Skin epidermis (tissue), 12 donors: ENCODE results near the gene TBC1D30.
"Not testable (repeated sequence)": the region's sequence is repeated elsewhere in the genome, so short reads cannot be mapped to it uniquely, and the experiment has no call there.

Source experiments
- H3K27ac ChIP-seq, 21 experiments: fragments of 200-600 bp; sonication (generic) in 11 of 21; one replicate each; pipeline ENCODE4 v1.5.0; 2020; ENCODE audit warnings: mild to moderate bottlenecking in 3 of 21, inconsistent platforms in 2 of 21, moderate library complexity in 2 of 21
- H3K4me3 ChIP-seq, 7 experiments: fragments of 200-600 bp; sonication (generic) in 2 of 7; one replicate each; pipeline ENCODE4 v1.5.0; 2020; ENCODE audit warnings: inconsistent platforms in 2 of 7, mild to moderate bottlenecking in 2 of 7, moderate library complexity in 1 of 7

The TBC1D30 gene

GRCh38 chr12:64840949-64841717 is 16.7 kb downstream of the TBC1D30 start:
- Histone ChIP-seq H3K27ac (no peak overlapping the region), H3K4me3 (no peak overlapping the region)

DNA sequence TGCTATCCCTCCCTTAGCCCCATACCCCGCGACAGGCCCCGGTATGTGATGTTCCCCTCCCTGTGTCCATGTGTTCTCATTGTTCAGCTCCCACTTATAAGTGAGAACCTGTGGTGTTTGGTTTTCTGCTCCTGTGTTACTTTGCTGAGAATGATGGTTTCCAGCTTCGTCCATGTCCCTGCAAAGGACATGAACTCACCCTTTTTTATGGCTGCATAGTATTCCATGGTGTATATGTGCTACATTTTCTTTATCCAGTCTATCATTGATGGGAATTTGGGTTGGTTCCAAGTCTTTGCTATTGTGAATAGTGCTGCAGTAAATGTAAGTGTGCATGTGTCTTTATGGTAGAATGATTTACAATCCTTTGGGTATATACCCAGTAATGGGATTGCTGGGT is 24.0 kb downstream of the TBC1D30 start:
- H3K4me3 ChIP-seq, H3K27ac ChIP-seq: not testable (repeated sequence)

DNA sequence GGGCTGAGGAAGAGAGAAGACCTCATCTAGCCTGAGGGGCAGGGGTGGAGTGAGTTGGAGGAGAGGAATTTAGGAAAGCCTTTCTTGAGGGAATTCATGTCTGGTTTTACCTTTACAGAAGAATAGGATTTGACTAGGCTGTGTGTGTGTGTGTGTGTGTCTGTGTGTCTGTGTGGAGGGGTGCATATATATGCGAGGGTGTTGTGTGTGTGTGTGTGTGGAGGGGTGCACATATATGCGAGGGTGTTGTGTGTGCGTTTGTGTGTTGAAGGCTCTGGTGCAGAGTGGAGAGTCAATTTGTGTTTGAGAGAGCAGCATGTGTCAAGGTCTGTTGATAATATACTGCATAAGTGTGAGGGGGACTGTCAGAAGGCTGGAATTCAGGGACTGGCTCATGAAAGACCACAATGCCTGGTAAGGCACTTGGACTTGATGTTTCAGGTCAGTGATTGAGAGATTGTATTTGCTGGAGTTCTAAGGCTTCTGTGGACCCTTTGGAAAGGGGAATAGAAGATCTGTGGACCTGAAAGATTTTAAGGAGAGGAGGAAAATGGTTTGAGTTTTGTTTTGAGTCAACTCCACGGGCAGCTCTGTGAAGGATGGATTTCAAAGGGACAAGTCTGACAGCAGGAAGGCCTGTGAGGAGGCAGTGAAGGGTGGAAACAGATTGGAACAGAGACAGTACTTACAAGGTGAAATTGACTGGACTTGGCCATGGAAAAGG is 34.6 kb downstream of the TBC1D30 start:
- Histone ChIP-seq H3K27ac (no peak overlapping the region), H3K4me3 (no peak overlapping the region)

DNA sequence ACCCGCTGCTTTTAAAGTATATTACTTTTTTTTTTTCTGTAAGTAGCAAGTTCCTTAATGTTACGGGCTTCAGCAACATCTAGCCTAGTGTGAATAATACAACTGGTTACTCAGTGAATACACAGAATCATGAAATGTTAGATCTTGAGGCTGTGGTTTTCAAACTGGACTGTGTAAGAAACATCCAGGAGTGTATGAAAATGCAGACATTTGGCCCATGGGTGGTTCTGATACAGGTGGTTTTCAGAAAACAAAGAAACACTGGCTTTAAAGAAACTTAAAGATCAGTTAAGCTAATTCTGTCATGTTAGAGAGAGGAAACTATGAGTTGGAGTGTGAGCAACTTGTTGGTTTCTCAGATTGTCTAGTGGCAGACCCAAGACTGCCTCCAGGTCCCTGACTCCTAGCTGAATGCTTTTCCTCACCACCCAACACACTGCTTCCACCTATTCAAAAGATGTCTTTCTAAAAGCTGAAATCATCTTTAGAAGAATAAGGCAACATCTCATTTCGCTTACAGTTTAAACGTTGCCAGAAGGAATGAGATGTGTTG is 36.1 kb downstream of the TBC1D30 start:
- Histone ChIP-seq H3K27ac (no peak overlapping the region), H3K4me3 (no peak overlapping the region)

DNA sequence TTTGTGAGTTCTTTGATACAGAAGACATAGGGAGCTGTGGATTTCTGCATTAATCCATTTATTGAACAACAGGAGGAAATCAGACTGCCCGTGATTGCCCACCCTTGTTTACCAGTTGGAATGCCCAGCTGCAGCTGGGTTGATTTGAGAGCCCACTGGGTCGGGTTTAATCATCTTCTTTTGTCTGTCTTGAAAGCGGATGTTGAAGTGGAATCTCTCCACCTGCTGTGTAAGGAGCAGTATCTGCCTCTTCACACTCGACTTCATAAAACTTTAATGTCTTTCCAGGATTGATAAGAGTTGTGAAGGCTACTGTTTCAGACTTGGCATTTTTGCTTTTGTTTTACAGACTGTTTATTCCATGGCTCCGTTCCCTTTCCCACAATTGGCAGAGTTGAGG is 39.9 kb downstream of the TBC1D30 start:
- H3K4me3 ChIP-seq = no peak overlapping the region
- H3K27ac ChIP-seq = no peak overlapping the region

DNA sequence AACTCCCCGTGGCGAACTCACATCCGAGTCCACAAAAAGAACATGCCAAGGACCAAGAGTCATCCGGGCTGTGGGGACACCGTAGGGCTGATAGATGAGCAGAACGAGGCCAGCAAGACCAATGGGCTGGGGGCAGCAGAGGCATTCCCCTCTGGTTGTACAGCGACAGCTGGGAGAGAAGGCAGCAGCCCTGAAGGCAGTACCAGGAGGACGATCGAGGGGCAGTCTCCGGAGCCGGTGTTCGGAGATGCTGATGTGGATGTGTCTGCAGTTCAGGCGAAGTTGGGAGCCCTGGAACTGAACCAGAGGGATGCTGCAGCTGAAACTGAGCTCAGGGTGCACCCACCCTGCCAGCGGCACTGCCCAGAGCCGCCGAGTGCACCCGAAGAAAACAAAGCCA is 50.7 kb downstream of the TBC1D30 start:
- H3K27ac ChIP-seq = no peak overlapping the region
- H3K4me3 ChIP-seq = no peak overlapping the region

GRCh38 chr12:64876388-64877071 is 52.1 kb downstream of the TBC1D30 start:
- no peak overlapping the region for H3K27ac ChIP-seq
- H3K4me3 ChIP-seq = no peak overlapping the region

GRCh38 chr12:64877363-64878004 is 53.0 kb downstream of the TBC1D30 start:
- Histone ChIP-seq H3K27ac (no peak overlapping the region), H3K4me3 (no peak overlapping the region)

DNA sequence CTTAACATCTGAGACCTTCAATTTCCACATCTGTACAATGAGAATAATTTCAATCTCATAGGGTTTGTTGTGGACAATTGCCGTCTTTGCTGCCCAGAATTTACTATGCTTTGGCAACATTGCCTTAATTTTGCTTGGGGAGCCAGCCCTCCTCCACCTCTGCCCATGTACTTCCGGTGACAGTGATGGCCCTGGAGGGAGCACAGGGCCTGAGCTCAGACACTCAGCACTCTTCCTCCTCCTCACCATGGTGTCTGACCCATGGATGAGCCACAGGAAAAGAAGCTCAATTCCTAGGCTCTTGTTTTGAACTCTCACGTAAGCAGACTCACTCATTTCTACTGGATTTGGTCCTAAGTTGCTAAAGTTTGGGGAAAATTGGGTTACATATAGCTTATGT is 58.2 kb downstream of the TBC1D30 start:
- no peak overlapping the region for H3K4me3 ChIP-seq
- no peak overlapping the region for H3K27ac ChIP-seq

DNA sequence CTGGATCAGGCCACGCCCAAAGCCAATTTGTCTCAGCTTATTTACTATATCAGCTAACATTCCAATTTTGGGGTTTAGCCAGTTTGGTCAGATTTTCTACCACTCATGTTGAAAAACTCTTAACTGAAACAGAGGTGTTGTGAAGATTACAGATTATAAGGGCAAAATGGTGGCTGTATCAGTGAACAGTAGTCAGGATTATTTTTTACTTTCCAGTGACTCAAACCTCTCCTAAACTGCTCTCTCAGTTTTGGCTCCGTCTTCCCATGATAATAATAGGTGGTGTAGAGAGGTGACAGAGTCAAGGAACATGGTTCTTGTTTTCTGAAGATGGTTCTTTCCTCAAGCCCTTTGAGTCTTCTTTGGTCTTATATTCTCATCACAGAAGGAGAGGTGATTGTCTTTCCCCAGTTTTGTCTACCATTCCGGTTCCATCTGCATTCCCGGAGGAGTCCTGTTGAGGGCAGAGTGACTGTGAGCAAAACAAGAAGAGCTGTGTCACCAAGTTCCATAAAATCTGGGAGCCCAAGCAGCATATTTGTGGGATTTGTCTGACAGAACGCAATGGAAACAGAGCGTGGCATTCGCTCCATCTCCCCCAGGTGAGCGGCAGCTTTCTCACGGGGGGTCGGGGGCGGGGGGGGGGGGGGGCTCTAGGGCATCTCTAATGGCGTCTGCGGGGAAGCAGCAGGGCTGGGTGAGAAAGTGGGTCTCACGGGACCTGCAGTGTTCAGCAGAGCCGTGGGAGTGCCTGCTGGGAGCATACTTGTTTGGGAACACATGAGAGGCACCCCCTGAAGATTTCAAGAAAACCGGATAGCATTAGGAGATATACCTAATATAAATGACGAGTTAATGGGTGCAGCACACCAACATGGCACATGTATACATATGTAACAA is 59.1 kb downstream of the TBC1D30 start:
- Histone ChIP-seq H3K4me3 (no peak overlapping the region), H3K27ac (no peak overlapping the region)

DNA sequence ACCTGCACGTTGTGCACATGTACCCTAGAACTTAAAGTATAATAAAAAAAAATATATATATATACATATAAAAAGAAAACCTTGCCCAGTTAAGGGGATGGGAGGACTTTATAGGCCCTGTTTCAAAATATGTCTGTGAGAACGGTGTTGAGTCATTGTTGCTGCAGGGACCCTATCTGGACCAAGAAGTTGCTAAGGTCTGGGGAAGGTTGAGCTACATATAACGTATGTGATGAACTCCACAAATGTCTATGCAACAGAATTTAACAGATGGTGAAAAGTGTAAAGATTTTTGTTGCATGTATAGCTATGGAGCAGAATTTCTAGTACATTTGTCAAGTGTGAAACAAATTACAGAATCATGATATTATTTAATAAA is 59.7 kb downstream of the TBC1D30 start:
- Histone ChIP-seq H3K27ac (no peak overlapping the region), H3K4me3 (no peak overlapping the region)

DNA sequence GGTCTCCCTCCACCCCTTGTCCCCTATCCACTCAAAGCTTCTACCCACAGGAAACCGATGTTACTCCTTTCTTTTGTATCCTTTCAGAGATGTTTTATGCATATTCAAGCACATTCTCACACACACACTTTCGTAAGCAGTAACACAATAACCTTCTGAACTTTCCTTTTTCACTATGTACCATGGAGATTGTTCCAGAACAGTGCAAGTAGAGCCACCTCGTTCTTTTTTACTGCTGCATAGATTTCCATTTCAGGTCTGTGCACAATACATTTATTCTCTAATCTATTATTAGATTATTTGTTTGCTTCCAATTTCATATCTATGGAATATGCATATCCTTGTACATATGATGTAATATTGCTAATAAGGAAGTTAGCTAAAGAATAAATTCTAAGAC is 60.3 kb downstream of the TBC1D30 start:
- Histone ChIP-seq H3K27ac (no peak overlapping the region), H3K4me3 (no peak overlapping the region)

DNA sequence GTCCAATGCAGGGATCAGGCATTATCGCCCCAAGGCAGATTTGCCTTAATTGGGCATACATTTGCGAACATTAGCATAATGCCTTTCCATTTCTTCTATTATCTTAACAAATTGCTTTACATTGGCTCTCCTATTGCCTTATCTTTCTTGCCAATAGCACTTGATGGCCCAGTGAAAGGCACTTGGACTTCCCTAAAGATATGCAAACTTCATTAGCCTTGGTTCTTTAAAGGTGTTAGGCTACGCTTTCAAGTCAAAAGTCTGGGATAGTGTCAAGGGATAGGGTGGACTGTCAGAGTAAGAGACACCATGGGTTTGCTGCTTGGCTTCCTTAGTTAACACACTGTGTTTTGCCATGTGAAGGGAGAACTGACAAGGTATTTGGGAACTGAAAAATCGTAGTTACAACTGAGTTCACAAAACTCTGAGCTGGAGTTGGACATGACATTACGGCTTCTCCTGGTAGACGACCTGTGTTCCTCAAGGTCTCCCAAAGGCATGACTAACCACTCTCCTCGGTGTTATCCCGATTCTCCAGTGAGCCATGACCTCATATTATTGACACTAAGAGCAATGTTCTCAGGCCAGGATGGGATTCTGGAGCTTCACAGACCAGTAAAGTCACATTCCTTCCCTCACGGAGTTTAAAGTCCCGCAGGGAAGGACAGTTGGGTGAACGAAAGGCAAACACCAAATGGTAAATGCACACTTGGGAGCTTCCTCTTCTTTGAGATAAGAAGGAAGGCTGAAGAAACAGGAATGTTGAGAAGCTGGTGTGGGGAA is 65.2 kb downstream of the TBC1D30 start:
- Histone ChIP-seq H3K4me3 (no peak overlapping the region), H3K27ac (no peak overlapping the region)

GRCh38 chr12:64890873-64891468 is 66.5 kb downstream of the TBC1D30 start:
- H3K27ac ChIP-seq = no peak overlapping the region
- H3K4me3 ChIP-seq = no peak overlapping the region

GRCh38 chr12:64891629-64892028 is 67.2 kb downstream of the TBC1D30 start:
- Histone ChIP-seq H3K27ac (no peak overlapping the region), H3K4me3 (no peak overlapping the region)

DNA sequence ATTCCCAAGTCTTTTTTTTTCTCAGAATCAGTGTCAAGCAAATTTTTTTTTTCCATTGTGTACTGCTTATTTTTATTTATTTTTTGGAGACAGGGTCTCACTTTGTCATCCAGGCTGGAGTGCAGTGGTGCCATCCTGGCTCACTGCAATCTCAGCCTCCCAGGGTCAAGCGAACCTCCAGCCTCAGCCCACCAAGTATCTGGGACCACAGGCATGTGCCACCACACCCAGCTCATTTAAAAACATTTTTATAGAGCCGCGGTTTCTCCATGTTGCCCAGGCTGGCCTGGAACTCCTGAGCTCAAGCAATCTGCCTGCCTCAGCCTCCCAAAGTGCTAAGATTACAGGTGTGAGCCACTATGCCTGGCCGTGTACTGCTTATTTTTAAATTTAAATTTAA is 68.1 kb downstream of the TBC1D30 start:
- Histone ChIP-seq H3K27ac (no peak overlapping the region), H3K4me3 (no peak overlapping the region)

GRCh38 chr12:64893961-64894360 is 69.5 kb downstream of the TBC1D30 start:
- Histone ChIP-seq H3K4me3 (no peak overlapping the region), H3K27ac (no peak overlapping the region)

DNA sequence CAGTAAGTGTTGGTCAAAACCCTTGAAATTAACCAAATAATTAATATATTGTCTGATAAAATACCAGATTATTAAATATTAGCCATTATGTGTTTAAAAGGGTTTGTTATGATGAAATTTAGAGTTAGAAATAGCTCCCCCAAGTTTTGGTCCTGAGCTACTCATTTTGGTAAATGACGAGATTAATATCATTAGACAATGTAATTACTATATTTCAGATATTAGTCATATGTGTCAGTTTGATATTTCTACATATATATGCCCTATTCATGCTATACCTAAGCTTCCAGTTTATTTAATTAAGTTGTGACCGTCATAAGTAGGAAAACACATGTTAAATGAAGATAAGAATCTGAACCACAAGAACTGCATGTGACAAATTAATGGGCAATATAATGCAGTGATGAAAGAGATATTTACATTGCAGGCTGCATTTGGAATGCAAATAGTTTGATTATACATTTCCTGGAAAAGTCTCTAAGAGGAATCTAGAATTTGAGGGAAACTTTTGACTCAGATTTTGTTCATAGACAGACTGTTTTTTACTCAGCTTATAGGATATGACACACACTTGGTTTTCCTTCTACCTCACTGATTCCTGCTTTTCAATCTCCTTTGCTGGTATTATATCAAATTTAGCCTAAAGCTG is 70.5 kb downstream of the TBC1D30 start:
- H3K4me3 ChIP-seq = no peak overlapping the region

More for the DNA sequence above, 70.5 kb downstream of the TBC1D30 start:
- H3K27ac ChIP-seq = no peak overlapping the region
